Measurements from ENCODE around the gene BICD1. TPM values are rescaled to one million over a fixed set of nuclear protein-coding genes. Genes with fewer than 3 reads are reported as not detected.

The BICD1 gene
- total and polyA plus RNA-seq, 2 donors (not counting 1 experiment from before 2014, with no cell fraction given) = 15.2 to 93.5 TPM

GRCh38 chr12:32285489-32285888 lies 178.8 kb downstream of the BICD1 start:
- Histone ChIP-seq H3K79me2 (ENCODE audit: control insufficient read depth, insufficient read depth, low read length) (peaks cover 3% of the 10 kb centered on the region), H3K4me1 (ENCODE audit: control insufficient read depth in 2 of 2, insufficient read depth in 2 of 2, low read length in 2 of 2) (no peaks in the 10 kb centered on the region), H3K4me3 (ENCODE audit: control extremely low read depth in 1 of 5, extremely low read depth in 1 of 5, insufficient read depth in 1 of 5, low read depth in 2 of 5, low read length in 4 of 5) (no peak overlapping the region), H3K36me3 (replicated peaks in 1 of 2; ENCODE audit: control extremely low read depth in 1 of 2, control insufficient read depth in 1 of 2, extremely low read depth in 1 of 2, insufficient read depth in 2 of 2, low read length in 1 of 2) (no peaks in the 10 kb centered on the region), H3K27me3 (replicated peaks in 1 of 4; ENCODE audit: control extremely low read depth in 1 of 4, control insufficient read depth in 3 of 4, insufficient read depth in 4 of 4, low read length in 3 of 4) (no peaks in the 10 kb centered on the region), H4K20me1 (ENCODE audit: control insufficient read depth, insufficient read depth, low read length, poor library complexity, severe bottlenecking) (no peaks in the 10 kb centered on the region), H3K27ac (ENCODE audit: low read length in 2 of 2) (no peak overlapping the region), H2AFZ (ENCODE audit: insufficient read depth, low read depth, low read length, poor library complexity, severe bottlenecking) (no peak overlapping the region), H3K9ac (ENCODE audit: low read length) (no peak overlapping the region), H3K4me2 (replicated peaks; ENCODE audit: low read depth, low read length, poor library complexity, severe bottlenecking) (no peak overlapping the region), H3K9me3 (ENCODE audit: control extremely low read depth in 1 of 3, control insufficient read depth in 2 of 3, insufficient read depth in 1 of 3, low read length in 2 of 3) (peaks cover 0 to 5% (median 0%) of the 10 kb centered on the region in 3 donors)
- POLR2A ChIA-PET = no interaction called here
- no peaks in the 10 kb centered on the region for H3K9me3 Mint-ChIP-seq (ENCODE audit: insufficient read depth)
- no peak overlapping the region for H3K27ac Mint-ChIP-seq
- no peaks in the 10 kb centered on the region for H3K27me3 Mint-ChIP-seq
- ATAC-seq (ENCODE audit: low read depth) (no peak), DNase-seq (no peak)
- intact Hi-C loops (cut with micrococcal nuclease) = no loop called here
- H3K4me3 Mint-ChIP-seq = no peak overlapping the region
- CTCF ChIA-PET = interaction anchor here (0.9 kb wide), 1 partner anchor 26 kb away, joined by 3 read pairs; no protein-coding TSS in a partner anchor
- no peak for TF ChIP-seq CTCF (IDR thresholded peaks at IDR 0.05)
- TF ChIP-seq EZH2 (IDR thresholded peaks at IDR 0.05; ENCODE audit: borderline replicate concordance, insufficient read depth, low read depth, low read length, poor library complexity, severe bottlenecking) = no peak
- no CpG with 5 or more reads among the region's 2 CpGs for WGBS (ENCODE audit: insufficient coverage)
- peaks cover 5% of the 10 kb centered on the region for H3K4me1 Mint-ChIP-seq

GRCh38 chr12:32290411-32290810 lies 183.8 kb downstream of the BICD1 start:
- Histone ChIP-seq H4K20me1 (ENCODE audit: control insufficient read depth, insufficient read depth, low read length, poor library complexity, severe bottlenecking) (no peaks in the 10 kb centered on the region), H3K4me2 (replicated peaks; ENCODE audit: low read depth, low read length, poor library complexity, severe bottlenecking) (no peak overlapping the region), H3K27me3 (replicated peaks in 1 of 4; ENCODE audit: control extremely low read depth in 1 of 4, control insufficient read depth in 3 of 4, insufficient read depth in 4 of 4, low read length in 3 of 4) (no peaks in the 10 kb centered on the region), H3K27ac (ENCODE audit: low read length in 2 of 2) (no peak overlapping the region), H2AFZ (ENCODE audit: insufficient read depth, low read depth, low read length, poor library complexity, severe bottlenecking) (no peak overlapping the region), H3K79me2 (ENCODE audit: control insufficient read depth, insufficient read depth, low read length) (peaks cover 3% of the 10 kb centered on the region), H3K4me3 (ENCODE audit: control extremely low read depth in 1 of 5, extremely low read depth in 1 of 5, insufficient read depth in 1 of 5, low read depth in 2 of 5, low read length in 4 of 5) (no peak overlapping the region), H3K9ac (ENCODE audit: low read length) (no peak overlapping the region), H3K9me3 (ENCODE audit: control extremely low read depth in 1 of 3, control insufficient read depth in 2 of 3, insufficient read depth in 1 of 3, low read length in 2 of 3) (peaks cover 0 to 5% (median 0%) of the 10 kb centered on the region in 3 donors), H3K36me3 (replicated peaks in 1 of 2; ENCODE audit: control extremely low read depth in 1 of 2, control insufficient read depth in 1 of 2, extremely low read depth in 1 of 2, insufficient read depth in 2 of 2, low read length in 1 of 2) (no peaks in the 10 kb centered on the region), H3K4me1 (ENCODE audit: control insufficient read depth in 2 of 2, insufficient read depth in 2 of 2, low read length in 2 of 2) (no peaks in the 10 kb centered on the region)
- POLR2A ChIA-PET = interaction anchor here (0.6 kb wide), 1 partner anchor 27 kb away, joined by 3 read pairs; no protein-coding TSS in a partner anchor
- no peak for DNase-seq
- no peak for ATAC-seq (ENCODE audit: low read depth)
- H3K27ac Mint-ChIP-seq = no peak overlapping the region
- H3K9me3 Mint-ChIP-seq (ENCODE audit: insufficient read depth) = no peaks in the 10 kb centered on the region
- H3K4me1 Mint-ChIP-seq = peaks cover 11% of the 10 kb centered on the region
- intact Hi-C loops (cut with micrococcal nuclease) = no loop called here
- TF ChIP-seq CTCF (IDR thresholded peaks at IDR 0.05) (no peak), EZH2 (IDR thresholded peaks at IDR 0.05; ENCODE audit: borderline replicate concordance, insufficient read depth, low read depth, low read length, poor library complexity, severe bottlenecking) (no peak)
- CTCF ChIA-PET = interaction anchor here (0.5 to 1.6 kb wide), 4 partner anchors 10 to 230 kb away, joined by 3 to 4 read pairs (median 4); no protein-coding TSS in a partner anchor
- H3K4me3 Mint-ChIP-seq = no peak overlapping the region
- H3K27me3 Mint-ChIP-seq = no peaks in the 10 kb centered on the region
